HG03159 (cell line): Measurements from ENCODE around the gene RNH1.

Experiments used
- ATAC-seq: cut with Tn5 transposase; IDR thresholded peaks from one replicate; pipeline ENCODE4 v1.9.1; 2021; ENCODE audit warnings: mild to moderate bottlenecking, moderate library complexity; ENCODE audit not compliant: unreplicated experiment

The RNH1 gene

DNA sequence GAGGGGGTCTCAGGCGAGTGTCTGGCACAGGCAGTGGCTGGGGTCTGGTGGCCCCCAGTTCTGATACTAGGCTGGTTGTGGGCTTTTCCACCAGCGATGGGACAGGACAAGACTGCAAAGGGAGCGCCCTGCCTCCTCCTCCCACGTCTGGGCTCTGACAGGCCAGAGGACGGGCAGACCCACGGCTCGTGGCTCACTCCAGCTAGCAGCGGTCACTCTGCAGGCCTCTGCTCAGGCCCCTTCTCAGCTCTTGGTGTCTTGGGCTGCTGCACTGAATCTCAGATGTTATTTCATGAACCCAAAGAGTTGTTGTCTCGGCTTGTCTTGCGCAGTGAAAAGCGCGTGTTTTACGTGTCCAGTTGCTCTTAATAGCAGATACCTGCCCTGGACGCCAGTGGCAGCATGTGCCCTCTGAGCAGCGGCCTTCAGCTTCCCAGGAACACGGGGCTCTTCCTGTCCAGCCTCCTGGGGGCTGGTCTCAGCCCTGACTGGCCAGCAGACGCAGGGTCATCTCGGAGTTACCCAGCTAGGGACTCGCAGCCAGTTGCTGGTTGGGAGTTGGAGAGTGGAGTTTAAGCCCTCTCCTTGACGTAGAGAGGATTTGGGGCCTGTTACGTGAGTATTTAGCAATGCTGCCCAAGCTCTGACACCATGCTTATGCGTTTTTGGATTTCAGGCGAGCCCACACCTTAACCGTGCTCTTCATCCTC is 47.4 kb downstream of the RNH1 start:
- ATAC-seq, result no peak

DNA sequence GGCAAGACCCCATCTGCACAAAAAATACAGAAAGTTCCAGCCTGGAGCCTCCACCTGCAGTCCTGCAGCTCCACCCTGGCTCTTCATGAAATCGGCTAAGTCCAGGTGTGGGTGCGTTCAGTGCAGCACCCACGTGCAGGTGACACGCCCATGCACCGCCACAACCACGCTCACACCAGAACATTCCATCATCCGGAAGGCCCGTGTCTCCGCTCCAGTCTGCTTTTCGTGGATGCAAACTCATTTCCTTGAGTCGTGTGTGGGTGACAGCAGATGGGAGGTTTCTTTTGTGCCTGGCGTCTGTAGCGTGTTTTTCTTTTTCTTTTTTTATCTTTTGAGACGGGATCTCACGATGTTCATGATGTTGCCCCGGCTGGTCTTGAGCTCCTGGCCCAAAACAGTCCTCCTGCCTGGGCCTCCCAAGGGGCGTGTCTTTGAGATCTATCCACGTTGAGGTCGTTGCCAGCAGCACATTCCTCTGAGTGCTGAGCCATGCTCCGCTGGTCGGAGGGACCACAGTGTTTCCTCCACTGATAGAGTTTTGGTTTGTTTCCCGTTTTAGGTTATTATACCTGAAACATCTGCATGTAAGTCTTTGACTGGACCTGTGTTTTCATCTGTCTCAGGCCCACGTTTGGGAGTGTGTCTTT is 49.8 kb downstream of the RNH1 start:
- ATAC-seq, result no peak

- ATAC-seq, result no peak
These were observed 50.5 kb downstream of the RNH1 start for GRCh38 chr11:456533-456932.

- ATAC-seq, result no peak
These were observed 51.4 kb downstream of the RNH1 start for GRCh38 chr11:455566-456147.

GRCh38 chr11:454801-455565 is 52.1 kb downstream of the RNH1 start:
- ATAC-seq, result no peak

DNA sequence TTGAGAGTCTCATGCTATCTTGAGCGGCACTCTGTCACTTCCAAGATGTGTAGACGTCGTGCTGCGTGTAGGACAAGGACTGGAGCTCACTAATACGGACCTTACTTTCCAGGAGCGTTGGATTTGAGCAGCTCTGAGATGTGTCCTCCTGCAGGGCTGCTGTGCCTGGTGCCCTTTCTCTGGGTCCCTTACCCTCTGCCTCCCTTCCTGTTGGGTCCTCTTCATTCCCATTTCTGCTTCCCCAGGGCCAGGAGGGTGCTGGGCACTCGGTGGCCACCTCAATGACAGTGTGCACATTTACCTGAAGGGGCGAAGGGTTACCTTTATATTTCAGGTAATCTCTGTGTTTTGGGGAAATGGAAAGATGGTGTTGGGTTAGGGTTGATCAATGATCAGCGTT is 53.0 kb downstream of the RNH1 start:
- no peak for ATAC-seq

DNA sequence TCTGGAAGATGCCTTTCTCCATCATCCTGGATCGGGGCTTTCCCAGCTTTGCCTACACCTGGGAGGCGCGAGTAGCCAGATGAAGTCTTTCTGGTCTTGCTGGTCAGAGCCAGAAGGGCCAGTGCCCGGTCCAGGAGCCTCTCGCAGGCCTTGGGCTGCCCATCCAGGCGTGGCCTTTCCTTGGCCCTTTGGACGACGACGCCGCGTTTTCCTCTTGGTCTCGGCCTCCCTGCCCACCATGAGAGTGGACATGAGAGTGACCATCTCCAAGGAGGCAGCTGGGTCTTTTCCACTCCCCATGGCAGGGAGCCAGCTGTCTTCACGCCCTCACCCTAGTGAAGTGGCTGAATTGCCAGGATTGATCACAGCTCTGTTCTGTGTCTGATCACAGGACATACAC is 53.5 kb downstream of the RNH1 start:
- ATAC-seq, result no peak

DNA sequence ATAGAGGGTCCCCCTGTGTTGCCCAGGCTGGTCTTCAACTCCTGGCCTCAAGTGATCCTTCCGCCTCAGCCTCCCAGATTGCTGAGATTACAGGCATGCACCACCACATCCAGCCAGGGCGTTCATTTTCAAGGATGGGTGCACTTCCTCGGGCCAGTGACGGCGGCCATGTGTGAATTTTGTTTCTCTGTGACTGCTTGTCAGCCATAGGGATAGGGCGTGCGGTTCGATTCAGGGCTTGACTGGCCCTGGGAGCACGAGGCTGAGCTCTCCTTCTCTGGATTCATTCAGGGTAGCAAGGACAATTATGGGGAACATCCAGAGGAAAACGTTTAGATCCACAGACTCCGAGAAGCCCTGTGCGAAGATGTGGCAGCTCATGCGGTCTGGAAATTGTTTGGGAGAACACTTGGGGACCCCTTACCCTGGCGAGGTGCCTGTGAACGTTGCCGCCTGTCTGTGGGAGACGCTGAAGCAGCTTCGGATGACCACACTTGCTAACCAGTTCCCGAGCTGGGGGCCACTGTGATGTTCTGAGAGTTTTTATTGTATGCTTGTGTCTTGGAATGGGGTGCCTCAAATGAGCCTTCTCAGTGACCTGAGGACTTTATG is 54.0 kb downstream of the RNH1 start:
- ATAC-seq, result no peak

DNA sequence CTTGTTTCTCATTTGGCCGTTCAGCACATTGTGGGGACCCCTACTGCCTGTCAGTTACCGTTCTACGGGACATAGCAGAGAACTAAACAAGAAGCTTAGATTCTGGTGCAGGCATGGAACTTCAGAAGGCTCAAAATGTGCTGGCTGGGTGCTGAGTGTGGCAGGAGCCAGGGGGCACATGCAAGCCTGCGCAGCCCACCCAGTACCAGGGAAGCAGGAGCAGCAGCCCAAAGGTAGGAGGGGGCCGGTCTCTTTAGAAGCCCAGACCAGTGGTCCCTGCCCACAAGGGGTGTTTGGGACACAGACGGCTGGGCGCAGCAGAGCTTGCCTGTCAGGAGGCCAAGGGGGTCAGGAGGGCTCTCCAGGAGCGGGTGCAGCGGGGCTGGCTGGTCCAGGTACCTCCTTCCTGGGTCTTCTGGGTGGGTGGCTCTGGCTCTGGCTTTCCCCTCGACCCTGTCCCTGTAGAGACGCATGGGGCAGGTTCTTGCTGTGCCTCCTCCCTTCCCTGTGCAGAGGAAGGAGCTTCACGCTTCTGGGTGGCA is 54.8 kb downstream of the RNH1 start:
- ATAC-seq, result no peak

DNA sequence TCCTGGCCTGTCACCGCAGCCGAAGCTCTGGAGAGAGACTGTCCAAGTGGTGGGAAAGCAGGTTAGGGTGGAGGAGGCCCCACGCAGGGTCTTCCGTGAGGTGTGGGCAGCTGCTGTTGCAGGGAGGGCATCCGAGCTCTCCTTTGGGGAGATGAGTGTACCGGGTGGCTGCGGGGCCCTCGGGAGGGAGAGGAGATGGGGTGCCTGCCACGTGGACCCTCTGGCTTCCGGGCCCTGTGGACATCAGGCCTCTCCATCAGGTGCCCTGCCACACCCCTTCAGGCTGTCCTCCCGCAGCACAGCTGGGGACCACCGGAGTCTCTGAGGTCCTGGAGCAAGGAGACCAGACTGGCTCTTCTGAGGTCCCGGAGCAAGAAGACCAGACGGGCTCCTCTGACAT is 55.3 kb downstream of the RNH1 start:
- no peak for ATAC-seq

DNA sequence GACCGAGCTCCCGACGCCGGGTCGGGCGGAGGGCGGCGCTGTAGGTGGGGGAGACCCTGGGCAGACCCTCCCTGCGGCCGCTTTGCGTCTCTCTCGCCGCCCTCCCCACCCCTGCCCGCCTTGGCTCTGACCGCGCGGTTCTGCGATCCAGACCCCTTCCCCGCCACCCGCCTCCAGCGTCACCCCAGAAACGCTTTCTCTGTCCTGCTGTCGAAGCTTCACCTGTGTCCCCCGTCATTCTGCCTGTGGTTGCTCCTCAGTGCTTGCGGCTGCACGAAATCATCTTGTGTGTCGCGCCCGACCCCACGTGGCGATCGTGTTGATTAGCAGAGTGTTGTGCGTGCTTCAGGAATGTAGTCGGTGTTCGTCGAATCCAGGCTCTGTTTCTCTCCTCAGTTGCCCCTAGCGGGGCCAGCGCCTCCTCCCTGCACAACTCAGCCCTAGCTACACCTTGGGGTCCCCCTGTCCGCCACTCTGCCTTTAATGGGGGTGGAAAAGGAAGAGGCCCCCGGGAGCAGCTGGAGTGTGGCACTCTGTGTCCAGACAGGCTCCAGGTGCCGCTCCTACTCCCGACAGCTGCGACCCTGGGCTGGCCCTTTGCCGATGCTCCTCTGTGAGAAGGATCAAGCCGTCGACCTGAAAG is 56.1 kb downstream of the RNH1 start:
- ATAC-seq, result no peak

DNA sequence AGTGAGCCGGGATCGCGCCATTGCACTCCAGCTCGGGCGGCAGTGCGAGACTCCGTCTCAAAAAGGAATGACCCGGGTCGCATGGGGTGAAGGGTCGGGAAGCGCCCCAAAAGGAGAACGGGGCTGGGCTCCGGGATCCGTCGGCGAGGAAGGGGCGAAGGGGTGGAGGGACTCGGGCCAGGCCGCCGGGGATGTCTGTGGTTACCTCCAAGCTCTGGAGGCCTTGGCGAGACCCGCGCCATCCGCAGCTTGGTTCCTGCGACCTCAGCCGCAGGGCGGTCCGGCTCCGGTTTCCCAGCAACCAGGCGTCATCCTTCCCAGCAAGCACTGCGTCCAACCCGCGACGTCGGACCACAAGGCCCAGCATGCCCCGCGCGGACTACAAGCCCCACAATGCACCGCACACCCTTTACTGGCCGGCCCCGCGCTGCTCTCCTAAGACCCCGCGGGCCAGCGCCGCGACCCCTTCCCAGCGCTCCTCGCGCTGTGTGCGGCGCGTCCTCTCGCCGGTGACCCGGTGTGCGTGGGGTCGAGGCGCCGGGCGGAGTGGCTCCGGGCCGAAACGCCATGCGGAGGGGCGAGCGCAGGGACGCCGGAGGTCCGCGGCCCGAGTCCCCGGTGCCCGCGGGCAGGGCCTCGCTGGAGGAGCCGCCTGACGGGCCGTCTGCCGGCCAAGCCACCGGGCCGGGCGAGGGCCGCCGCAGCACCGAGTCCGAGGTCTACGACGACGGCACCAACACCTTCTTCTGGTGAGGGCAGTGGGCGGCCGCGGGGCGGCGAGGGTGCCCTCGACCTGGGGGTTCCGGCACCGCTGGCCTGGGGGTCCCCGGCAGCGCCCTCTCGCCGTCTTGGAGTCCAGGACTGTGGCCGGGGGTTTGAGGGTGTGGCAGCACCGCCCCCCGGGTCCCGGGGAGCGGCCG is 56.9 kb downstream of the RNH1 start, which contains the start of gene PTDSS2:
TSS of gene PTDSS2 (plus strand) at position 391 of the 920 bp plus-strand sequence. CDS start at position 568, 177 bp downstream.
- ATAC-seq, result peak; percentile 73

DNA sequence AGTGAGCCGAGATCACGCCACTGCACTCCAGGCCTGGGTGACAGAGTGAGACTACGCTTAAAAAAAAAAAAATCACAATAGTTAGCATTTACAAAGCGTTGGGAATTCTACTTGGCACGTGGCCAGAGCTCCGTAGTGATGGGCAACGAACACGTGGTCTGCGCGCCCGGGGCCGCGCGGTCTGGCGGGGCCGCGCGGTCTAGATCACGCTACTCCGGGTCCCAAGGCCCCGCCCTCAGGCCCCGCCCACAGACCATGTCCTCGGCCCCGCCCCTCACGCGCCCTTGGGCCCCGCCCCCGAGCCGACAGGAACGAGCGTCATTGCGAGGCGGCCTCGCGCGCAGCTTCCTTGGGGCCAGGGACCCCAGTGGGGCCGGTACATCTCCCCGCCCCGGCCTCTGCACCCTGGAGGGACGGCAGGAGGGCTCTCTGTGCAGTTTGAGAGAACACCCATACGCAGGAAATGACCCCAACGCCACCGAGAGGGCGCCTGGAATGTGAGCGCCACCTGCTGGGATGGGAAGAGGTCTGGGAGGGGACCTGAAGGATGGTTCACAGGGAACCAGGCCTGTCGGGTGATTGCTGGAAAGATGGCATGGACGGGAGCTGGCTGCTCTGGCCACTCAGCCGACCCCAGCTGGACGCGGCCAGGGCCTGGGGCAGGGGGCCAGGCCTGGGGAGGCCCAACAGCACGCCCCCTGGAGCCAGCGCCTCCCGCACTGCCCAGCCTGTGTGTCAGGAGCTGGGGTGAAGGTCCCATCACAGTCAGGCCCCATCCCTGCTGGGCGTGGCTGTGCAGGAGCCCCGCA is 58.9 kb downstream of the RNH1 start:
- ATAC-seq, result peak; percentile 51

GRCh38 chr11:446891-447290 is 60.2 kb downstream of the RNH1 start:
- ATAC-seq, result no peak

DNA sequence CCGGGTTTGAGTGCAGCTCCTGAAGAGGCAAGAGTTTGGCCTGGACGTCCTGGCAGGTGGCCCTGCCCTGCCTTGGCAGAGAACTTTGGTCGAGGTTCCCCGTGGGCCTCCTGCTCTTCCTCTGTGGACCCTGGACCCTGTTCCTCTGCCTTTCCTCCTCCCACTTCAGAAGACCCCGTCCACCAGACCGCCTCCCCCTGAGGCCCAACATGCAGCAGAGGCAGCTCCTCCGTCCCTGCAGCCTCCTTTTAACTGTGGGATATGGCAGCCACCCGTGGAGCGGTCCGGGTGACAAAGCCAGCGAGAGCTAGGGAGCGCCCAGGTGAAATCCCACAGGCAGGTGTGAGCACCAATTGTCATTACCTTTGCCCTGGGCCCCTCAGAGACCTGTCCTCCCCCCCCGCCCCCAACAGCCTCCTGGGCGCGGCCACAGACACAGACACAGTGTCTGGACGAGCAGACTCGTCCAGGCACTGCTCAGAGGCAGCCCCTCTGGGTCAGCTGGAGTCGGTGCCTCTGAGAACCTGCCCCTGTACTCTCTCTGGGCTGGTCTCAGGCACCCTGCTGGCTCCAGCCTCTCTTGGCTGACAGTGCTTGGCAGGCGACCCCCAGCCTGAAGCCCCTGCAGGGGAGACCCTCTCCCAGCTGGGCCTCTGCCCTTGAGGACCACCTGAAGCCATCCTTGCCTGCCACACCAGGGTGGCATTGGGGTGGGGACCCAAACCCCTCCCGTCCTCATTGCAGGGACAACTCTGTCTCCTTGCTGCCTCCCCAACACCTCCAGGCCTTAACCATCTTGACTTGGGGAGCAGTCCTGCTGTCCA is 61.1 kb downstream of the RNH1 start:
- no peak for ATAC-seq
